K562 (cell line): ENCODE measurements around the gene ZC3HAV1L.

Experiments used
- ADNP ChIP-seq: fragments of 200-800 bp; sonication (Bioruptor generic); IDR thresholded peaks from 2 replicates; pipeline ENCODE4 v1.6.1; 2016; ENCODE audit warnings: missing genetic modification characterization, missing compliant biosample characterization
- CTCF ChIP-seq, 3 experiments: IDR thresholded peaks in 2 of 3; conservative IDR thresholded peaks in 1 of 3; 2 replicates each; pipeline ENCODE4 v1.5.1; 2011 to 2012; ENCODE audit warnings: low read length in 3 of 3, mild to moderate bottlenecking in 3 of 3, control low read depth in 2 of 3, improper control_type of control experiment in 1 of 3, inconsistent platforms in 1 of 3, low read depth in 1 of 3, mixed read lengths in 1 of 3, moderate library complexity in 1 of 3; ENCODE audit not compliant: insufficient read depth in 2 of 3
- POLR2A ChIP-seq: fragments of 450-650 bp; conservative IDR thresholded peaks from 2 replicates; pipeline ENCODE4 v1.6.1; 2016
- POLR2AphosphoS2 ChIP-seq: IDR thresholded peaks from 2 replicates; pipeline ENCODE4 v1.6.1; 2012; ENCODE audit warnings: low read length, improper control_type of control experiment
- PREB ChIP-seq: sonication (generic); formaldehyde crosslinking; IDR thresholded peaks from 2 replicates; pipeline ENCODE4 v1.8.1; 2023; ENCODE audit warnings: mild to moderate bottlenecking, missing genetic modification reagents
- RAD51 ChIP-seq: fragments of 450-650 bp; IDR thresholded peaks from 2 replicates; pipeline ENCODE4 v1.7.1; 2016; ENCODE audit warnings: low read depth, mild to moderate bottlenecking, borderline replicate concordance
- RFX5 ChIP-seq: IDR thresholded peaks from 2 replicates; pipeline ENCODE4 v1.6.1; 2011; ENCODE audit warnings: low read depth, mild to moderate bottlenecking, improper control_type of control experiment, low read length
- SRSF9 ChIP-seq: fragments of 200-400 bp; formaldehyde crosslinking; IDR thresholded peaks from 2 replicates; pipeline ENCODE4 v1.6.1; 2017; ENCODE audit warnings: low read depth, low read length, borderline replicate concordance
- TARDBP ChIP-seq: fragments of 450-650 bp; IDR thresholded peaks from 2 replicates; pipeline ENCODE4 v1.6.1; 2016
- TCF7L2 ChIP-seq: fragments of 150-350 bp; IDR thresholded peaks from 2 replicates; pipeline ENCODE4 v1.6.1; 2016; ENCODE audit warnings: low read depth, mild to moderate bottlenecking, low read length, moderate library complexity
- ZNF121 ChIP-seq: sonication (generic); formaldehyde crosslinking; conservative IDR thresholded peaks from 2 replicates; pipeline ENCODE4 v1.8.0; 2022; ENCODE audit warnings: missing genetic modification reagents
- TF ChIP-seq, protein P1 (sequence below): fragments of 450-650 bp; formaldehyde crosslinking; IDR thresholded peaks from 2 replicates; pipeline ENCODE4 v1.4.0; 2020; ENCODE audit warnings: mild to moderate bottlenecking, moderate library complexity
- TF ChIP-seq, protein P2 (sequence below), 2 experiments: IDR thresholded peaks; 2 replicates each; pipeline ENCODE4 v1.6.1; 2011; ENCODE audit warnings: borderline replicate concordance in 1 of 2, control low read depth in 1 of 2, low read depth in 1 of 2, low read length in 1 of 2, mild to moderate bottlenecking in 1 of 2, mixed read lengths in 1 of 2, moderate library complexity in 1 of 2; ENCODE audit not compliant: insufficient read depth in 1 of 2, insufficient read length in 1 of 2, poor library complexity in 1 of 2, severe bottlenecking in 1 of 2; ENCODE audit errors: extremely low read depth in 1 of 2
- TF ChIP-seq, protein P3 (sequence below), 2 experiments: fragments of 450-650 bp in 1 of 2; sonication (generic) in 1 of 2; formaldehyde crosslinking in 1 of 2; IDR thresholded peaks; 2 replicates each; pipeline versions ENCODE4 v1.7.1 to v1.9.0; 2016 to 2022; ENCODE audit warnings: inconsistent platforms in 1 of 2, mild to moderate bottlenecking in 1 of 2, missing genetic modification reagents in 1 of 2

DNA sequence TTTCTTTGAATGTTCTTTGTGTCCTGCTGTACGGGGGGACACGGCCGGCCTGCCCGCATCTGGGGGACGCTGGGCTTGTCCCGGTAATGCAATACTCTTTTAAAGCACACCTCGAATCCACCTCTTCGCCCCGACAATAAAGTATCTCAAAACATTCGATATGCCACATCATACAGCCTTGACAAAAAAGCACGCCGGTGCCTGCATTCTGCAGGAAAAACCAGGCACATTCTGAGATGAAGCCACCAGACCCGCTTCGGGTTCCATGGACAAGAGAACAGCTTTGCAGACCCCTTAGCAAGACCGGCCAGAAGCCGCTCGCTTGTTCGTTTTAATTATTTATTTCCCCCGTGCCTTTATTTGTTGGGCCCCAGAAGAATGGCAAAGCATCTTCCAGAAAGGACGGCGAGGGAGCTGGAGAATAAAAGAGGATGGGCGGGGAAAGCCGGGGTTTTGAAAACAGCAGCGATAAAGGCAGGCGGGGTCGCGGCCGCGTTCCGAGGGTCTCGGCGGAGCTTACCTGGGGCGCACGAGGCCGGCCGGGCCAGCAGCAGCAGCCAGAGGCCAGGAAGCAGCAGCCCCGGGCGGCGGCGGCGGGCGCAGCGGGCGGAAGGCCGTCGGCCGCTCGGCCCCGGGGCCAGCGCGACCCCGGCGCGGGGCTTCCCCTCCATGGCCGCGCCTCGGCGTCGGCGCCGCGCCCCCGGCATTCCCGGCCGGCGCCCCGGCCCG, 55.1 kb downstream of the ZC3HAV1L start:
- TF ChIP-seq TARDBP (no peak), ADNP (tag) (no peak), RFX5 (no peak), TCF7L2 (no peak), SRSF9 (no peak), PREB (CRISPR knock-in tag) (no peak), ZNF121 (CRISPR knock-in tag) (no peak), POLR2AphosphoS2 (no peak), CTCF (IDR thresholded peaks at IDR 0.05 in 2 of 3, conservative IDR thresholded peaks at IDR 0.05 in 1 of 3; ENCODE audit: insufficient read depth in 2 of 3, low read depth in 1 of 3, low read length in 3 of 3) (no peak), RAD51 (no peak), POLR2A (no peak)
- TF ChIP-seq, protein P1, sequence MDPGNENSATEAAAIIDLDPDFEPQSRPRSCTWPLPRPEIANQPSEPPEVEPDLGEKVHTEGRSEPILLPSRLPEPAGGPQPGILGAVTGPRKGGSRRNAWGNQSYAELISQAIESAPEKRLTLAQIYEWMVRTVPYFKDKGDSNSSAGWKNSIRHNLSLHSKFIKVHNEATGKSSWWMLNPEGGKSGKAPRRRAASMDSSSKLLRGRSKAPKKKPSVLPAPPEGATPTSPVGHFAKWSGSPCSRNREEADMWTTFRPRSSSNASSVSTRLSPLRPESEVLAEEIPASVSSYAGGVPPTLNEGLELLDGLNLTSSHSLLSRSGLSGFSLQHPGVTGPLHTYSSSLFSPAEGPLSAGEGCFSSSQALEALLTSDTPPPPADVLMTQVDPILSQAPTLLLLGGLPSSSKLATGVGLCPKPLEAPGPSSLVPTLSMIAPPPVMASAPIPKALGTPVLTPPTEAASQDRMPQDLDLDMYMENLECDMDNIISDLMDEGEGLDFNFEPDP (CRISPR knock-in tag), result no peak
- TF ChIP-seq, protein P2, sequence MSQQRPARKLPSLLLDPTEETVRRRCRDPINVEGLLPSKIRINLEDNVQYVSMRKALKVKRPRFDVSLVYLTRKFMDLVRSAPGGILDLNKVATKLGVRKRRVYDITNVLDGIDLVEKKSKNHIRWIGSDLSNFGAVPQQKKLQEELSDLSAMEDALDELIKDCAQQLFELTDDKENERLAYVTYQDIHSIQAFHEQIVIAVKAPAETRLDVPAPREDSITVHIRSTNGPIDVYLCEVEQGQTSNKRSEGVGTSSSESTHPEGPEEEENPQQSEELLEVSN (IDR thresholded peaks at IDR 0.05; ENCODE audit: borderline replicate concordance in 1 of 2, extremely low read depth in 1 of 2, insufficient read depth in 1 of 2, insufficient read length in 1 of 2, low read depth in 1 of 2, low read length in 1 of 2, poor library complexity in 1 of 2, severe bottlenecking in 1 of 2), result no peak
- TF ChIP-seq, protein P3, sequence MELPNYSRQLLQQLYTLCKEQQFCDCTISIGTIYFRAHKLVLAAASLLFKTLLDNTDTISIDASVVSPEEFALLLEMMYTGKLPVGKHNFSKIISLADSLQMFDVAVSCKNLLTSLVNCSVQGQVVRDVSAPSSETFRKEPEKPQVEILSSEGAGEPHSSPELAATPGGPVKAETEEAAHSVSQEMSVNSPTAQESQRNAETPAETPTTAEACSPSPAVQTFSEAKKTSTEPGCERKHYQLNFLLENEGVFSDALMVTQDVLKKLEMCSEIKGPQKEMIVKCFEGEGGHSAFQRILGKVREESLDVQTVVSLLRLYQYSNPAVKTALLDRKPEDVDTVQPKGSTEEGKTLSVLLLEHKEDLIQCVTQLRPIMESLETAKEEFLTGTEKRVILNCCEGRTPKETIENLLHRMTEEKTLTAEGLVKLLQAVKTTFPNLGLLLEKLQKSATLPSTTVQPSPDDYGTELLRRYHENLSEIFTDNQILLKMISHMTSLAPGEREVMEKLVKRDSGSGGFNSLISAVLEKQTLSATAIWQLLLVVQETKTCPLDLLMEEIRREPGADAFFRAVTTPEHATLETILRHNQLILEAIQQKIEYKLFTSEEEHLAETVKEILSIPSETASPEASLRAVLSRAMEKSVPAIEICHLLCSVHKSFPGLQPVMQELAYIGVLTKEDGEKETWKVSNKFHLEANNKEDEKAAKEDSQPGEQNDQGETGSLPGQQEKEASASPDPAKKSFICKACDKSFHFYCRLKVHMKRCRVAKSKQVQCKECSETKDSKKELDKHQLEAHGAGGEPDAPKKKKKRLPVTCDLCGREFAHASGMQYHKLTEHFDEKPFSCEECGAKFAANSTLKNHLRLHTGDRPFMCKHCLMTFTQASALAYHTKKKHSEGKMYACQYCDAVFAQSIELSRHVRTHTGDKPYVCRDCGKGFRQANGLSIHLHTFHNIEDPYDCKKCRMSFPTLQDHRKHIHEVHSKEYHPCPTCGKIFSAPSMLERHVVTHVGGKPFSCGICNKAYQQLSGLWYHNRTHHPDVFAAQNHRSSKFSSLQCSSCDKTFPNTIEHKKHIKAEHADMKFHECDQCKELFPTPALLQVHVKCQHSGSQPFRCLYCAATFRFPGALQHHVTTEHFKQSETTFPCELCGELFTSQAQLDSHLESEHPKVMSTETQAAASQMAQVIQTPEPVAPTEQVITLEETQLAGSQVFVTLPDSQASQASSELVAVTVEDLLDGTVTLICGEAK (IDR thresholded peaks at IDR 0.05), result 0 out of 2 replicates have a peak, but pooled peaks have one; percentile 19
- TF ChIP-seq, protein P3 (CRISPR knock-in tag; IDR thresholded peaks at IDR 0.05), result no peak
